GM18505 (cell line): ENCODE measurements around the gene PLSCR3.

Source experiments
- ATAC-seq: cut with Tn5 transposase; IDR thresholded peaks from one replicate; pipeline ENCODE4 v1.9.1; 2021; ENCODE audit not compliant: unreplicated experiment
- POLR2A ChIP-seq: IDR thresholded peaks from 4 replicates; pipeline ENCODE4 v1.6.1; 2011; ENCODE audit warnings: borderline replicate concordance; ENCODE audit not compliant: insufficient read depth, insufficient read length; ENCODE audit errors: extremely low read depth

PLSCR3 gene

DNA sequence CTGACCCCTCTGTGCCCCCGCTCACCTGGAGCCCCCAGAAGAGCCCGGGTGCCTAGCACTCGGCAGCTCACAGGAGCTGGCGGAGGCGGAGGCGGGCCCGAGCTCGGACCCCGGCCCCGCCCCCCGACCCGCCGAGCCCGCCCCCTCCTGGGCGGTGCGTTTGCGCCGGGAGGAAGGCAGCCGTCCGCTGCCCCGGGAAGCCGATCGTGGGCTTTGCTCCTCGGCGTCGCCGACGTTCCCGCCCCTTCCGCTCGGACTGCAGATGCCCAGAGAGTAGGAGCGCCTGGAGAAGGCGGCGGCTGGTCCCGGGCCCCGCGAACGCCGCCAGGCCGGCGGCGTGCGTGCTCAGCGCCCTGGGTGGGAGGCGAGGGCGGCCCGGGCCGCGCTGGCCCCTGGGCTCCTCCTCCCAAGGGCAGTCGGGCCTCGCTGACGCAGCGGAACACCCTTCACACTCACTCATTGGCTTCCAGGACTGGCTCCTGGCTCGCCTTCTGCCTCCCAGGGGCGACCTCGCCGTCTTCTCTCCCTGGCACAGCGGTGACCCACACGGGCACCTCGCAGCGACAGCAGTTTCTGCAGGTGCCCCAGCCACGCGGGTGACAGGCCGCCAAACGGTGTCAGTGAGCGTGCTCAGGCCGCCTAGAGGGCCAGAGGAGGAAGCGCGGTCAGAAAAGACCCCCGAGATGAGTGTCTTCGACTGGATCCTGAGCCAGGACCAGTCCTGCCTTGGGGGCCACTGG is at the start of gene PLSCR3:
TSS of gene PLSCR3 (minus strand) at position 74 of the 740 bp plus-strand sequence. CDS start 415 bp downstream, outside the sequence.
- peak; percentile 76 for TF ChIP-seq POLR2A
- peak; percentile 70 for ATAC-seq

DNA sequence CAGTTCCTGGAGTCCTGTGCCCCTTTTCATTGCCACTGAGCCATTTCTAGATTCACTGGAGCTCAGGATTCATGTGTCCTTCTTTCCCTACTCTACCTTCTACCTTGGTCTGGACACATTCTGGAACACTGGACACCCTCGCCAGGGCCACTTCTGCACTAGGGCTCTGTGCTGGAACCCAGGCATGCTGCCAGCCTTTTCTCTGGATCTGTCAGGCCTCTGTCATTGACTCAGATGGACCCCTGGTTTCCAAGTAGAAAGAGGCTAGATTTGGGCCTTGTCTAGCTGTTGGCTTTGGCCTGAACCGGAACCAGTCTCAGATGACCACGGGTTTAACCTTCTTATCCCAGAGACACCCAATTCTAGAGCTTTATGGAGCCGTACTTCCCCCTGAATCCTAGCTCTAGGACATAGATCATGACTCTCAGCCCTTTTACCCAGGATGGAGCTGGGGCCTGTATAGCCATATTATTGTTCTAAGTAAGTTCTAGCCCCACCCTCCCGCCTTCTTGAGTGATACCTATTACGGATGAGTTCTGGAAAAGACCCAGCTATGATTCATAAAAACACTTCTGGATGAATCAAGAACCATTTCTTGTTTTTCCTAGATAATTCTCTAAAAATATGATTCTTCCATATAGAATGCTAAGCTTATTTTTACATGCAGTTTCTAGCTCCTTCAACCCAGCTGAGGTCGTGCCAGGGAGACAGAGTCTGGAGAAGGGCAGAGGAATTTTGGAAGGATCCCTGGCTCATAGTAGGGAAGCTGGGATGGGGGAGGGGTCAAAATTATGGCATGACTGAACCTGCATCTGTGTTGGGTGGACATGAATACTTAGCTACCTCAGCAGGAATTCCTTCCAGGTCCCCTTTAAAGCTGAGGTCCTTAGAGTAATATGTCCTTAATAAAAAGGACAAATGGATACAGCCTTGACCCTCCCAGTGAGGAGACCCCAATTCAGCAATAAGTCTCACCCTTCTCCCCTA is 49.5 kb upstream of the PLSCR3 start:
- TF ChIP-seq POLR2A: no peak
- no peak for ATAC-seq

DNA sequence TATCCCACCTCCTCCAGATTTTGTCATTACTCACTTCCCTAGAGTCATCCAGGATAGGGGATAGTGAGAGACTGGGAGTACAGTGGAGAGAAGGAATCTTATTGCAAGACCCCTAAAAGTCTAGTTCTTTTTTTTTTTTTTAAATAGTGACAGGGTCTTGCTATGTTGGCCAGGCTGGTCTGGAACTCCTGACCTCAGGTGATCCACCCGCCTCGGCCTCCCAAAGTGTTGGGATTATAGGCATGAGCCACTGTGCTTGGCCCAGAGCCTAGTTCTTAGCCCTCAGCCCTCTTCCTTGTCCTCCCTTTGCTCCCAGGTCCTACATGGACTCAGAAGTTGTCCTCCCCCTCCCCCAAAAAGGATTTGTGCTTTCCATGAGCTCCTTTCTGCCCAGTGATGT is 47.8 kb upstream of the PLSCR3 start:
- no peak for TF ChIP-seq POLR2A
- ATAC-seq: no peak

DNA sequence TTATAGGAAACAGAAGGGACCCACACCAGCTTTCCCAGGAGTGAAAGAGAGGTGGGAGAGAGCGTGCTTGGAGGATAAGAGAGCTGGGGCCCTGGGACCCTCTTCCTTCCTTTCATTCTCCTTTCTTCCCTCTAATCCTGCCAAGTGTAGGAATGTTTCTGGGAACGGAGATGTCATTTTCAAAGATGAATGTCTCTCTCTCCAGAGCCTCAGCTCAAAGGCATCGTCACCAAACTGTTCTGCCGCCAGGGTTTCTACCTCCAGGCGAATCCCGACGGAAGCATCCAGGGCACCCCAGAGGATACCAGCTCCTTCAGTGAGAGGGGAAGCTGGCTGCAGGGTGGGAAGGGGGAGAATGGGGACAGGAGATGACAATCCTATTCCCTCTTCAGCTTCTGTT is 46.9 kb upstream of the PLSCR3 start:
- ATAC-seq: no peak
- TF ChIP-seq POLR2A: no peak

DNA sequence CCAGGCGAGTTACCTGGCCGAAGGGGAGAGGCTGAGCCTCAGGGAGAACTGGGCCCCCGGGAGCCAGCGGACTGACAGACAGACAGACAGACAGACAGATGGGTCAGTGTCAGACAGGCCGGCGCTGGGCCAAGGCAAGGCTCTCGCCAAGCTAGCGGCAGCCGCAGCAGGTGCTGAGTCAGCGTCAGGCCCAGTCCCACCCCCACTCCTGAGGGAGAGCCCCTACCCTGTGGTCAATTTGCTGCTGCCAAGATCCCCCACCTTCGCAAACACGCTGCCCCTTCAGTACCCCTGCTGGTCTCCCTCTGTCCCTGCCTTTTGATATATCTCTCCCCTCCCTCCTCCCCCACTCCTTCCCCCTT is 46.5 kb upstream of the PLSCR3 start:
- no peak for TF ChIP-seq POLR2A
- ATAC-seq: no peak

DNA sequence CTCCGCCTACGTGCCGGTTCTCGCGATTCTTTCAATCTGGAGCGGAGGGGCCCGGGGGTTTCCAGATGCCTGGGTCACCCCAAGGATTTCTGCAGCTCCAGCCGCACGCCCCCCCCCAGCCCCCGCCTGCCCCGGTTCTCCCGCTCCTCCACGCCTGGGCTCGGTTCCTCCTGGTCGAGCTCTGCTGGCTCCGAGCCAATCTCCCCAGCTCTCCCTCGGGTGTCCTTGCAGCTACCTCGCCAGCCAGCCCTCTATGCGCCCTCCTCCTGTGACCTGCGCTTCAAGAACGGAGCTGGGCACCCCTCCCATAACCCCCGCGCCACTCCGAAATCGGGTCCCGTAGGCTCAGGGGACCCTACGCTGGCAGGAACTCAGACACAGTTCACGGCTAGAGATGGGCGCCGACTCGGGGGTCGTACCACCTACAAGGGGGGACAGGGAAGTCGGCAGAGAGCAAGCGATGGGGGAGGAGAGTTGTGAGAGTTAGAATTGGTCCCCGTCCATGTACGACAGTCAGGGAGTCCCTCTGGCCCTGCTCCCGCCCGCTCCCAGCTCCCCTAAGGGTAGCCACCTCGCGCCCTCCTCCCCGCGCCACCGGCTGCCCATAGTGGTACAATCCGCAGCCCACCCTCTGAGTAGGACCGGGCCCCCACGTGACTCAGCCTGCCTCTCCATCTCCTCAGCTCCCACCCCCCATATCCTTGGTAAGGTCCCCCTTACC is 45.9 kb upstream of the PLSCR3 start:
- no peak for ATAC-seq

DNA sequence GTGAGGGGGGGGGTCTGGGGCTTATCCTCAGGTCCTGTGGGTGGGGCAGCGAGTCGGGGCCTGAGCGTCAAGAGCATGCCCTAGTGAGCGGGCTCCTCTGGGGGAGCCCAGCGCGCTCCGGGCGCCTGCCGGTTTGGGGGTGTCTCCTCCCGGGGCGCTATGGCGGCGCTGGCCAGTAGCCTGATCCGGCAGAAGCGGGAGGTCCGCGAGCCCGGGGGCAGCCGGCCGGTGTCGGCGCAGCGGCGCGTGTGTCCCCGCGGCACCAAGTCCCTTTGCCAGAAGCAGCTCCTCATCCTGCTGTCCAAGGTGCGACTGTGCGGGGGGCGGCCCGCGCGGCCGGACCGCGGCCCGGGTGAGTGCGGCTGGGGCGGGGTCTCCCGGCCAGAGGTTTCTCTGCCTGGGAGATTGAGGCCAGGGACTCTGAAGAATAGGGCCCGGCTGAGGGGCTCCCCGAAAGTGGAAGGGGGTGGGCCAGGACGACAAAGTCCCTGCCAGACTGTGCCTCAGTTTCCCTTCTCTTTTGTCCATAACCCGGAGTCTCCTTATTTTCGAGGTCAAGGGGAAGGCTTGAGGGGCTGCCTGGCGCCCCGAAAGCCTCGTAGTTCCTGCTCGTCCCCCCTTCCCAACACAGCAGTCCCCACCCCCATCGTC is 45.3 kb upstream of the PLSCR3 start, which contains the start of gene FGF11:
TSS of gene FGF11 (plus strand) at position 51 of the 651 bp plus-strand sequence. CDS start at position 160, 109 bp downstream.
- no peak for ATAC-seq
- TF ChIP-seq POLR2A: no peak

More for the DNA sequence above, 45.9 kb upstream of the PLSCR3 start:
- TF ChIP-seq POLR2A: no peak

DNA sequence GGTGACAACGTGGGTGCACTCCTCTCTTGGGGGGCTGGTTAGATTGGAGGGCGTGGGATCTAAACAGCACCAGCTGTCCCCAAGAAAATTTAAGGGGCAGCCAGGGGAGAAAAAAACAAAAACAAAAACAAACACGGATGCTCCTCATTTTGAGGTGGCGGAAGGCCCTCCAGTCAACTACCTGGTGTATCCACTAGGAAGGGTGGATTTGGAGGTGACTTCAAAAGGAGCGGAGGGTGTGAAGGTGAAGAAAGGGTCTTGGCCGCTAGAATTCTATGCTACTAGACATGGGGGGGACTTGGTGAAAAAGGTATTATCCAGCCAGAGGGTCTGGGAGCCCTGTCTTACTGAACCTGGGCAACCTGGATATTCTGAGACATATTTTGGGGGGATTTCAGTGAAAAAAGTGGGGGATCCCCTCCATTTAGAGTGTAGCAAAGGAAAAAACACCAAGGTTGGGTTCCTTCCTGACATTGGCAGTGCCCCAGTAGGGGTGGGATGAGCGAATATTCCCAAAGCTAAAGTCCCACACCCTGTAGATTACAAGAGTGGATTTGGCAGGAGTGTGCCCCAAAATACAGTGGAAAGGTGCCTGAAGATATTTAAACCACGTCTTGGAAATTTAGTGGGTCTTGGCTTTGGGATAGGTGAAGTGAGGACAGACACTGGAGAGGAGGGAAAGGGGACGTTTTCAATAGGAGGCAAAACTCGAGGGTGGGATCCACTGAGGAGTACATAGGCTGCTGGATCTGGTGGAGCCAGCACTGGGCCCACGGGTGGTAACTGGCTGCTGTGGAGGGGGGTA is 44.5 kb upstream of the PLSCR3 start:
- no peak for ATAC-seq
- no peak for TF ChIP-seq POLR2A

DNA sequence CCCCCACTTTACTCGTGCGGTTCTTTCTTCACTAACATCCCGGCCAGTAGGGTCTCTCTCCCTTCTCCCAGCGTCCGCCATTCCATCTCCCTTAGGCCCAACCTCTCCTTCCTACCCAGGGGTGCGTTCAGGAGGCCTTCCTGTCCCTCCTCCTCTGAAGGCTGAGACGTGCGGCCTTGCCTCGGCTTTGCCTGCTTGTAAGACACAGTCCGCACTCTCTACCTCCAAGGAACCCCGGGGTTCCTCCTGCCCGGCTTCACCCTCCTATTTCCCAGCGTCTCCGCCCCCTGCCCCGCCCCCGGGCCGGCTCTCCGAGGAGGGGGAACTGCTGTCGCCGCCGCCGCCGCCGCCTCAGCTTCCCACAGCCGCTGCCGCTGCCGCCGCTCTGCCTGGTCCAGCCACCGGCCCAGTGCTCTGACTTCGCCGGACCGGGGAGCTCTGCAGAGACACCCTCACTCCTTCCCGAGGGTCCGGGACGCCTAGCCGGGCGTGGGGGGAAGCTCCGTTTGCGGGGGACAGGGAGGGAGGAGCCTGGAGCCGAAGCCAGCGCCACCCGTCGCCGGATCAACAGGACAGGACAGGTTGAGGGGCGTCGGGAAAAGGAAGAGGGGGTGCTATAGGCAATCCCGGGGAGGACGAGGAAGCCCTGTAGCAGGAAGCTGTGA is 43.8 kb upstream of the PLSCR3 start:
- ATAC-seq: no peak
- TF ChIP-seq POLR2A: no peak

DNA sequence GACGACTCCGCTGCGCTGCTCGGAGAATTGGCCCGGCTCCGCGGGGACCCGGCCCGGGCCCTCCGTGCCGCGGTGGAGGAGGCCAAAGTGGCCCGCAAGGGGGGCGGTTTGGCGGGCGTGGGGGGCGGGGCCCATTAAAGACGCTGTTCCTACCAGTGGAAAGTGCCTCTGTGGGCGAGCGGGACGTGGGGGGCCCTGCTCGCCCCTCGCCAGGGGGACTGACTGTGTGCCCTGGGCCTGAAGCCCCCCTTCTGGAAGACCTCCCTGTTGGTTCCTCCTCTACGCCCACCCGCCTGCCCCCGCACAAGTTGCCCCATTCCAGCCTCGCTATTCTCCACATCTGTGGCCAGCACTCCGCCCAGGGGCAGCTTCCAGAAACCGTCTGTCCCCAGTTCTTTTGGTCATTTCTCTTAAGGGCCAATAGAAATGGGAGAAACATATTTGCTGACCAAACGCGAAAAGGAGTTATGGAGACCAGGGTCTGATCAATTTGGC is 43.1 kb upstream of the PLSCR3 start:
- TF ChIP-seq POLR2A: no peak
- no peak for ATAC-seq
